Measurements from ENCODE around the gene KCP. TPM values are rescaled to one million over a fixed set of nuclear protein-coding genes. Genes with fewer than 3 reads are reported as not detected.
A peak's percentile ranks its signal among the peaks of the same experiment; 100 is the strongest.

The KCP gene
- total RNA-seq, 2 experiments from 2014 or later, result 0.11 TPM; not detected in 1

GRCh38 chr7:128954830-128955802, 44.6 kb upstream of the KCP start:
- Histone ChIP-seq H3K9me3 (ENCODE audit: control insufficient read depth in 1 of 2, insufficient read depth in 1 of 2, low read length in 2 of 2) (no peaks in the 10 kb centered on the region), H3K27ac (ENCODE audit: low read depth in 1 of 2, low read length in 2 of 2) (no peak overlapping the region), H3K27me3 (ENCODE audit: control insufficient read depth in 1 of 2, insufficient read depth in 2 of 2, low read length in 2 of 2) (no peaks in the 10 kb centered on the region), H3K4me1 (ENCODE audit: insufficient read depth, low read length) (no peaks in the 10 kb centered on the region), H3K36me3 (ENCODE audit: insufficient read depth, low read length) (peaks cover 72% of the 10 kb centered on the region), H3K4me3 (ENCODE audit: low read length) (no peak overlapping the region)
- DNase-seq (no peak), ATAC-seq (ENCODE audit: poor library complexity) (no peak)
- intact Hi-C loops (cut with DNase I, micrococcal nuclease), result no loop called here
- Mint-ChIP-seq H3K9me3 (no peaks in the 10 kb centered on the region), H3K27ac (no peak overlapping the region), H3K4me3 (no peak overlapping the region), H3K27me3 (no peaks in the 10 kb centered on the region), H3K4me1 (ENCODE audit: low read depth) (no peaks in the 10 kb centered on the region), H3K36me3 (ENCODE audit: low read depth) (peaks cover 92% of the 10 kb centered on the region)
- TF ChIP-seq CTCF (IDR thresholded peaks at IDR 0.05), result no peak
- POLR2A ChIA-PET, result no interaction called here
- CTCF ChIA-PET, result interaction anchor here (1.3 kb wide), 1 partner anchor 137 kb away, joined by 3 read pairs; no protein-coding TSS in a partner anchor

- Histone ChIP-seq H3K4me3 (ENCODE audit: low read length) (no peak overlapping the region), H3K9me3 (ENCODE audit: control insufficient read depth in 1 of 2, insufficient read depth in 1 of 2, low read length in 2 of 2) (no peaks in the 10 kb centered on the region), H3K4me1 (ENCODE audit: insufficient read depth, low read length) (no peaks in the 10 kb centered on the region), H3K27ac (ENCODE audit: low read depth in 1 of 2, low read length in 2 of 2) (no peak overlapping the region), H3K27me3 (ENCODE audit: control insufficient read depth in 1 of 2, insufficient read depth in 2 of 2, low read length in 2 of 2) (no peaks in the 10 kb centered on the region), H3K36me3 (ENCODE audit: insufficient read depth, low read length) (peaks cover 67% of the 10 kb centered on the region)
- Mint-ChIP-seq H3K4me3 (no peak overlapping the region), H3K27ac (no peak overlapping the region), H3K4me1 (ENCODE audit: low read depth) (no peaks in the 10 kb centered on the region), H3K36me3 (ENCODE audit: low read depth) (peaks cover 84% of the 10 kb centered on the region), H3K9me3 (no peaks in the 10 kb centered on the region), H3K27me3 (no peaks in the 10 kb centered on the region)
- intact Hi-C loops (cut with DNase I, micrococcal nuclease), result no loop called here
- no peak for TF ChIP-seq CTCF (IDR thresholded peaks at IDR 0.05)
- CTCF ChIA-PET, result no interaction called here
- POLR2A ChIA-PET, result no interaction called here
- no peak for DNase-seq
- ATAC-seq (ENCODE audit: poor library complexity), result no peak
These were observed 43.6 kb upstream of the KCP start for GRCh38 chr7:128954150-128954549.

GRCh38 chr7:128951296-128951695, 40.8 kb upstream of the KCP start:
- intact Hi-C loops (cut with DNase I, micrococcal nuclease), result no loop called here
- POLR2A ChIA-PET, result no interaction called here
- no peaks in the 10 kb centered on the region for H3K4me1 ChIP-seq (ENCODE audit: insufficient read depth, low read length)
- peaks cover 56% of the 10 kb centered on the region for H3K36me3 Mint-ChIP-seq (ENCODE audit: low read depth)
- TF ChIP-seq CTCF (IDR thresholded peaks at IDR 0.05), result no peak
- ATAC-seq (ENCODE audit: poor library complexity) (no peak), DNase-seq (no peak)
- no peak overlapping the region for H3K27ac ChIP-seq (ENCODE audit: low read depth in 1 of 2, low read length in 2 of 2)
- H3K9me3 ChIP-seq (ENCODE audit: control insufficient read depth in 1 of 2, insufficient read depth in 1 of 2, low read length in 2 of 2), result no peaks in the 10 kb centered on the region
- H3K36me3 ChIP-seq (ENCODE audit: insufficient read depth, low read length), result peaks cover 57% of the 10 kb centered on the region
- no peak overlapping the region for H3K4me3 Mint-ChIP-seq
- H3K4me3 ChIP-seq (ENCODE audit: low read length), result no peak overlapping the region
- no peaks in the 10 kb centered on the region for H3K27me3 Mint-ChIP-seq
- H3K27me3 ChIP-seq (ENCODE audit: control insufficient read depth in 1 of 2, insufficient read depth in 2 of 2, low read length in 2 of 2), result no peaks in the 10 kb centered on the region
- peak overlapping the region; percentile 18 for H3K27ac Mint-ChIP-seq
- CTCF ChIA-PET, result no interaction called here
- no peaks in the 10 kb centered on the region for H3K9me3 Mint-ChIP-seq
- H3K4me1 Mint-ChIP-seq (ENCODE audit: low read depth), result no peaks in the 10 kb centered on the region

All from CD4-positive, alpha-beta T cell (primary cell).